ENCODE measurements around the gene CARD19.

- no peak for TF ChIP-seq CTCF (conservative IDR thresholded peaks at IDR 0.05)
- TF ChIP-seq ZFX (IDR thresholded peaks at IDR 0.05), result no peak
Observed at GRCh38 chr9:93116072-93116961, 20.3 kb downstream of the CARD19 start.

Measured in C4-2B (cell line).